A172 (cell line): ENCODE data around the gene TNP1. TPM values are rescaled to one million over a fixed set of nuclear protein-coding genes. Genes with fewer than 3 reads are reported as not detected.

ENCODE experiments used
- DNase-seq: peaks from one replicate; pipeline ENCODE4 v3.0.0-alpha.2; 2015; ENCODE audit warnings: low spot score
- total RNA-seq: library from RNA; depleted of rRNA; stranded (reverse); fragments of >200 nt; shearing (Covaris generic); gene quantifications from 2 replicates; pipeline ENCODE4 v1.2.3, GENCODE V29; 2014; rRNA removed

Gene TNP1
- total RNA-seq, 1 experiment from 2014 or later, result not detected

DNA sequence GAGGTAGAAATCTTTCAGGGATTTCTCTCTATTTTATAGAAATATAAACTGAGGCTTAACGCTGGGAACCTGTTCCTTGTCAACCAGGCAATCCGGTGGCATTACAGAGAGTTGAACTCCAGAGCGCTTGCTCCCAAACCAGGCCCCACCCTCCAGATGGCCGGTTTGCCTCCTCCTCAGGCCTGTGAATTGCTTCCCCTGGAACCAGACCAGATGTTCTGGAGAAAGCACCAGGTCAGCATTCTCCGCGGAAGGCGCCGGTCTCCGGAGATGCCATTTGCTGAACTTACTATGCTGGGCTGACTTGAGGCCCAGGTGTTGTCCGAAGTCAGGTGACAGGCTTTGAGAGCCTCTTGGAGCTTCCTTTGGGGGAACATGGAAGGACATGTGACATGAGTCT is 17.2 kb downstream of the TNP1 start:
- DNase-seq, result no peak

- DNase-seq, result no peak
Observed at GRCh38 chr2:216839688-216840087, 20.2 kb downstream of the TNP1 start.

DNA sequence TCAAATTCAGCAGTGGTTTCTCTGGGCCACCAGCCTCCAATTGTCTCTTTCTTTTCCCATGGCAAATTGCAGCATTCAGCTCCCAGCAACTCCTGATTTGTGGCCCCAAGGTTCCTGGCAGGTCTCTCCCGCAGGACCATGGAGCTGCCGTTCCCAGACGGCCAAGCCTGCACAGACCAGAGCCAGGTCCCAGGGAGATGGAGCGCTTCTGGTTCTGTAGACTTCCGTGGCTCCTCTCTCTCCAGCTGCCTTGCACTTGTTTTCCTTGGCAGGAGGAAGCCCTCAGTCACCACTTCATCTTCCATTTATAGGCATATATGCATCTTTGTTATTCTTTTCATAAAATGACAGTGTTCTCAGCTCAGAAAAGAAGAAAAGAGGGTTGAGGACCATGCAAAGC is 21.7 kb downstream of the TNP1 start:
- no peak for DNase-seq

- DNase-seq, result no peak
Observed at GRCh38 chr2:216837740-216838139, 22.1 kb downstream of the TNP1 start.

DNA sequence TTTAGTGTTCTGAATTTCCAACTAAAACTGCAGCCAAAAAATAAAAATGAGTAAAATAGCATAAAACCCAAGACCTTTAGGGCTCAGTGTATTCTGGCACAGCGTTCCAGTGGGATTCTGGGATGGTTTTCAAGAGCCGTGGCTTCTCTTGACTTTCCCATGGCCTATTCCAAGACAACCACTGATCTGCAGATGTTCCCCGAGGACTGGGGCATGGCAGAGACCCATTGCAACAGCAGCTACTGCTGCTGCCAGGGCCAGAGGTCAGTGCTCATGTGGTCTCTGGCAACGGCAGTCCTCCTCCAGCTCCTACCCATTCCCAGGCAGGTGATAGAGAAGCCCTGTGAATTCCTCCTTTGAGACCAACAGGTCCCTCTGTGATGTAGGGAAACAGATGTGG is 26.8 kb downstream of the TNP1 start:
- no peak for DNase-seq

DNA sequence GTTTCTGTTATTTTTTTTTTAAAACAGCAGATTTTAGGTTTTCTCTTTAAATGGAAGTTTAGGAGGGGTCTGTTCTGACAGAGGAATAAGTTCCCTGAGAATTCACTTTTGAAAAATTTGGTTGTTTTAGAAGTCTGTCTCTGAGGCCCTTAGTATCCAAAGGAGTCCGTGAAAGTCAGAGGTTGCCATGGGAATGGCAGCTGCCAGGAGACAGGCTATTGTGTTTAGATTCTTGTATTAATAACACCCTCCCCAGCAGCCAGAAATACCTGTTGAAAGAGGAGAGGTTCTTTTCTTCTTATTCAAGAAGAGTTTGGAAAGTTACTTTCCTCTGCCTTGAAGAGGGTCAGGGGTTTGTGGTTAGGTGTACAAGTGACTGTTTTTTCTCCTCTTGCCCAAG is 29.5 kb downstream of the TNP1 start:
- no peak for DNase-seq

GRCh38 chr2:216829533-216829932 is 30.3 kb downstream of the TNP1 start:
- peak; percentile 17 for DNase-seq

DNA sequence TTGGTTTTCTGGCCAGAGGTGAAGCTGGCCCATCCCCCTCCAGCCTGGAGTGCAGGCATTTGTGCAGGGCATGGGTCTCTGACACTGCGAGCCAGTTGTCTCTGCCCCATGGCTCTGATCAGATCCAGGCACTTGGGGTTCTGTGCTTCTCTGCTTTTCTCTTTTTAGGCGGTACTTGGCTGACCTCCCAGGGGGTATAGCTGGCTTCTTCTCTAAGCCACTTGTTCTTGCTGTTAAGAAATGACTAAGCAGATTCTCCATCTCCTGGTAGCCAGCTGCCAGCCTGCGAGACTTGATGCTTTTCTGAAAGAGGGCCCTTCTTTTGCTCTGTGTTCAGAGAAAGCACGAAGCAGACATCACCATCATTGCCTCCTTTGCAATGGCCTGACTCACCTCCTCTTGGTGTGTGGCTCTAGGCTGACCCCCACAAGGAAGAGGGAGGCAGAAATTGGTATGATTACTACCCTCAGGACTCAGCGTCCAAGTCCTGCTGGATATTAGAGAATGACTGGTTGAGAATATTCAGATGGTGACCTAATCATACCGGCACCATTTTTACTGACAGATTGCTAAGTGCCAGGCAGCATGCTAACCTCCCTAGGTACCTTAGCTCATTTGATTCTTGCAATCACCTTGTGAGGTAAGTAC is 32.7 kb downstream of the TNP1 start:
- DNase-seq, result peak; percentile 22

DNA sequence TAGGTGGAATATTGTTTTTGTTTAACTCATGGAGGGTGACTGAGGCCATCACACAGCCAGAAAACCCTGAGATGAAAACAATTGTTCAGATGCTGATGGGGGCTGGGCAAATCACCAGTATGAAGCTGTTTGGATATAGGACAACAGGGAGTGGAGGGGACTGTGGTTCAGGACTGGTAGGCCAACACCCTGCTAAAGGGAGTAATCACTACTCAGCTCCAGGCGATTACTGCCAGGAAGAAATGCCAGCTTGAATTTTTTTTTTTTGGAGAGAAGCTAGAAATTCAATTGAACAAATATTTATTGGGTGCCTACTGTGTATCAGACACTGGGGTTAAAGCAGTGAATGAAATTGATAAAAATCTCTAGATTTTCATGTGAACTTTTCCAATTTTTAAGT is 37.4 kb downstream of the TNP1 start:
- no peak for DNase-seq

DNA sequence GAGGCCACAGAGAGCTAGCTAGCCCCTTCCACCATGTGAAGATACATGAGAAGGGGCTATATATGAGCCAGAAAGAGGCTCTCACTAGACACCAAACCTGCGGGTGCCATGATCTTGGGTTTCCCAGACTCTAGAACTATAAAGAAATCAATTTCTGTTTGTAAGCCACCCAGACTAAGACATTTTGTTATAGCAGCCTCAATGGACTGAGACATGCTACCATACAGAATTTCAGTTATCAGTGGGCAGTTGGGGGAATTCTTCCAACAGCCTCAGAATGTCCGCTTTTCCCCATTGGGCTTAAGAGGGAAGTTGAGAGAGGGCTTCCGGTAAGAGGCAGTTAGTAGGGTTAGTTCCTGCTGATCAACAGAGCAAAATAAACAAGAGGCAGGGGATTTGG is 39.2 kb downstream of the TNP1 start:
- DNase-seq, result no peak

DNA sequence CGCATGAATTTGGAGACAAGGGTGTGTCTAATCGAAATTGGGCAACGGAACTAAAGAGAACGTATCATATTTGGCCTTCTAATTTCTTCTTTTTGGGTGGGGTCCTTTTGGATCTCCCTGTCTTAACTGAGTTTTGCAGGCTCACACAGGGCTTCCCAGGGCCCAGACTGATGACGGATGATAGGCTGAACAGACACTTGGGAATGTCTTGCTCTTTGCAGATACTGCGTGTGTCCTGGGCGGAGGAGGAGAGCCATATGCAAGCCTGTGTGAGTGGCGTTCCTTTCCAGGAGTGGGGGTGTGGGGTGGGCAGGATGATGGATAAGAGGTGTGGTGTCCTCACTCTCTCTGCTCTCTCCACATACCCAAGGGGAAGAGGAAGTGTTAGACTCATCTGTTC is 40.1 kb downstream of the TNP1 start:
- DNase-seq, result no peak

- no peak for DNase-seq
Observed at GRCh38 chr2:216819055-216819454, 40.8 kb downstream of the TNP1 start.

DNA sequence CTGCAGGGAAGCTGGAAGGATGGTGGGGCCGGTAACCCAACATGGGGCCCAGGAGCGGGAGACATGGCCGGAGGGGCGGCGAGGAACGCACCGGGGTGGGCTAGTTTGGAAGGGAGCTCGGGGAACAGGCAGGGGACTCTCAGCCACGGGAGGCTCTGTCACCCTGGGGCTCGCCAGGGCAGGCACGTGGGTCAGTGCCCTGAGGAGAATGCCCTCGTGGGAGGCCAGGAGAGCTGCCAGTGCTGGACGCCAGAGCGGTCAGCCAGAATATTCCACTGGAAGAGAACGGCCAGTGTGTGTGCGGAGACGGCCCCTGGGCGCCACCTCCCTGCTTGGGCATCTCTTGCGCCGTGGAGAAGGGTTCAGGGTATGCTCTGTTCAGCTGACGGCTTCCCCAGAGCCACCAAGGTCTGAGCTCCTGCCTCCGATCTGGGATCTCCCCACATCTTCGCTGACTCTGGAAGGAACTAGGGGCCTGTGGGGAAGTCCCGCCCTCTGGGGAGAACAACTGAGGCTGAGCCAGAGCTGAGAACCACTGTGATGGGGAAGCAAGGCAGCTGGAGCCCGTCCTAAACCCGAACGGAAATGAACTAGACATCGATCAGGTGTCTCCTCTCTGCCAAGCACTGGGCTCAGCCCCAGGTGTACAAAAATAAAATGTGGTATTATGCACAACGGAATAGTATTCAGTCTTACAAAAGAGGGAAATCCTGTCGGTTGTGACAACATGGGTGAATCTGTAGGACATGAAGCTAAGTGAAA is 49.3 kb downstream of the TNP1 start:
- DNase-seq, result no peak

Other genes with a start within 250 kb of the TNP1 start
- 42.8 and 56.6 TPM in 2 replicates for gene IGFBP2, start 226.6 kb downstream of the TNP1 start, total RNA-seq
- 4.2 and 4.4 TPM in 2 replicates for gene IGFBP5, start 164.5 kb downstream of the TNP1 start, total RNA-seq